WTC11 (cell line): ENCODE measurements around the gene CHST13. TPM values are rescaled to one million over a fixed set of nuclear protein-coding genes. Genes with fewer than 3 reads are reported as not detected.

Experiments used
- ATAC-seq: fragments of 200-7000 bp; cut with Tn5 transposase; 2 replicates; pipeline ENCODE4 v1.10.0; 2021; ENCODE audit warnings: mild to moderate bottlenecking, moderate library complexity
- CTCF ChIA-PET: fragments of 300-600 bp; sonication (Branson Sonifier 250); formaldehyde crosslinking; loops from one replicate; lab custom pipeline; 2021; ENCODE audit warnings: antibody characterized with exemption; lab: Charles Lee
- POLR2A ChIA-PET: fragments of 350-600 bp; sonication (Branson Sonifier 250); formaldehyde crosslinking; loops from one replicate; lab custom pipeline; 2021; ENCODE audit warnings: antibody characterized with exemption; lab: Charles Lee
- DNase-seq: peaks from one replicate; pipeline ENCODE4 v3.0.0; 2021; ENCODE audit warnings: low spot score
- H3K27ac Mint-ChIP-seq: 2 replicates; pipeline ENCODE4 v1.8.0; 2021; ENCODE audit warnings: mixed read lengths
- H3K27me3 Mint-ChIP-seq: 2 replicates; pipeline ENCODE4 v1.8.0; 2021; ENCODE audit warnings: low read depth, mild to moderate bottlenecking, moderate library complexity, mixed read lengths
- H3K36me3 Mint-ChIP-seq: 2 replicates; pipeline ENCODE4 v1.8.0; 2021; ENCODE audit warnings: mixed read lengths
- H3K4me1 Mint-ChIP-seq: 2 replicates; pipeline ENCODE4 v1.8.0; 2022; ENCODE audit warnings: mixed read lengths
- H3K4me3 Mint-ChIP-seq: 2 replicates; pipeline ENCODE4 v1.8.0; 2021; ENCODE audit warnings: mild to moderate bottlenecking, moderate library complexity, mixed read lengths
- H3K9me3 Mint-ChIP-seq: 2 replicates; pipeline ENCODE4 v1.8.0; 2021; ENCODE audit warnings: mixed read lengths
- AFF4 ChIP-seq: sonication (generic); formaldehyde crosslinking; IDR thresholded peaks from 2 replicates; pipeline ENCODE4 v1.8.1; 2023; ENCODE audit warnings: mild to moderate bottlenecking, missing genetic modification reagents, borderline replicate concordance
- ATF1 ChIP-seq: sonication (generic); formaldehyde crosslinking; IDR thresholded peaks from 2 replicates; pipeline ENCODE4 v1.8.1; 2023; ENCODE audit warnings: mild to moderate bottlenecking, moderate library complexity, missing genetic modification reagents
- ESRRA ChIP-seq: sonication (generic); formaldehyde crosslinking; IDR thresholded peaks from 2 replicates; pipeline ENCODE4 v1.8.1; 2022; ENCODE audit warnings: mild to moderate bottlenecking, missing genetic modification reagents, borderline replicate concordance
- GABPB1 ChIP-seq: sonication (generic); formaldehyde crosslinking; IDR thresholded peaks from 2 replicates; pipeline ENCODE4 v1.8.1; 2023; ENCODE audit warnings: mild to moderate bottlenecking, missing genetic modification reagents
- NFE2L1 ChIP-seq: sonication (generic); formaldehyde crosslinking; IDR thresholded peaks from 2 replicates; pipeline ENCODE4 v1.8.1; 2023; ENCODE audit warnings: missing genetic modification reagents
- SMAD4 ChIP-seq: sonication (generic); formaldehyde crosslinking; IDR thresholded peaks from 2 replicates; pipeline ENCODE4 v1.8.0; 2022; ENCODE audit warnings: mild to moderate bottlenecking, missing genetic modification reagents
- SOX15 ChIP-seq: fragments of 250-450 bp; sonication (Bioruptor Pico); IDR thresholded peaks from 2 replicates; pipeline ENCODE4 v1.9.0; 2021; ENCODE audit warnings: mild to moderate bottlenecking
- SP1 ChIP-seq: sonication (generic); formaldehyde crosslinking; conservative IDR thresholded peaks from 2 replicates; pipeline ENCODE4 v1.8.1; 2022; ENCODE audit warnings: missing genetic modification reagents
- TCF7 ChIP-seq: sonication (generic); formaldehyde crosslinking; IDR thresholded peaks from 2 replicates; pipeline ENCODE4 v1.8.0; 2022; ENCODE audit warnings: mild to moderate bottlenecking, low read depth, missing genetic modification reagents, moderate library complexity
- ZNF138 ChIP-seq: sonication (generic); formaldehyde crosslinking; conservative IDR thresholded peaks from 2 replicates; pipeline ENCODE4 v1.8.1; 2022; ENCODE audit warnings: mild to moderate bottlenecking, moderate library complexity, missing genetic modification reagents
- ZNF532 ChIP-seq: fragments of 250-450 bp; sonication (Bioruptor Pico); IDR thresholded peaks from 2 replicates; pipeline ENCODE4 v1.9.0; 2021; ENCODE audit warnings: mild to moderate bottlenecking, borderline replicate concordance
- total RNA-seq: library from RNA; stranded (reverse); gene quantifications from 3 replicates; pipeline ENCODE4 v1.2.3, GENCODE V29; 2021
- TF ChIP-seq, protein P1 (sequence below): sonication (generic); formaldehyde crosslinking; IDR thresholded peaks from 2 replicates; pipeline ENCODE4 v1.8.1; 2022; ENCODE audit warnings: mild to moderate bottlenecking, missing genetic modification reagents, moderate library complexity, borderline replicate concordance
- TF ChIP-seq, protein P2 (sequence below): fragments of 250-450 bp; sonication (Bioruptor Pico); IDR thresholded peaks from 2 replicates; pipeline ENCODE4 v2.1.2; 2022; ENCODE audit warnings: mild to moderate bottlenecking, moderate library complexity
- TF ChIP-seq, protein P3 (sequence below): fragments of 200-600 bp; IDR thresholded peaks from 2 replicates; pipeline ENCODE4 v1.8.0; 2022; ENCODE audit warnings: antibody characterized with exemption

CHST13 gene
- total RNA-seq, 1 experiment from 2014 or later, result 4.1 TPM

GRCh38 chr3:126551121-126551838 lies 27.3 kb downstream of the CHST13 start (continued):
- TF ChIP-seq, protein P1, sequence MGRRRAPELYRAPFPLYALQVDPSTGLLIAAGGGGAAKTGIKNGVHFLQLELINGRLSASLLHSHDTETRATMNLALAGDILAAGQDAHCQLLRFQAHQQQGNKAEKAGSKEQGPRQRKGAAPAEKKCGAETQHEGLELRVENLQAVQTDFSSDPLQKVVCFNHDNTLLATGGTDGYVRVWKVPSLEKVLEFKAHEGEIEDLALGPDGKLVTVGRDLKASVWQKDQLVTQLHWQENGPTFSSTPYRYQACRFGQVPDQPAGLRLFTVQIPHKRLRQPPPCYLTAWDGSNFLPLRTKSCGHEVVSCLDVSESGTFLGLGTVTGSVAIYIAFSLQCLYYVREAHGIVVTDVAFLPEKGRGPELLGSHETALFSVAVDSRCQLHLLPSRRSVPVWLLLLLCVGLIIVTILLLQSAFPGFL (CRISPR knock-in tag), result no peak
- TF ChIP-seq SP1 (CRISPR knock-in tag) (no peak), ATF1 (CRISPR knock-in tag) (no peak), ESRRA (CRISPR knock-in tag) (no peak), ZNF532 (CRISPR knock-in tag) (no peak)
- TF ChIP-seq, protein P2, sequence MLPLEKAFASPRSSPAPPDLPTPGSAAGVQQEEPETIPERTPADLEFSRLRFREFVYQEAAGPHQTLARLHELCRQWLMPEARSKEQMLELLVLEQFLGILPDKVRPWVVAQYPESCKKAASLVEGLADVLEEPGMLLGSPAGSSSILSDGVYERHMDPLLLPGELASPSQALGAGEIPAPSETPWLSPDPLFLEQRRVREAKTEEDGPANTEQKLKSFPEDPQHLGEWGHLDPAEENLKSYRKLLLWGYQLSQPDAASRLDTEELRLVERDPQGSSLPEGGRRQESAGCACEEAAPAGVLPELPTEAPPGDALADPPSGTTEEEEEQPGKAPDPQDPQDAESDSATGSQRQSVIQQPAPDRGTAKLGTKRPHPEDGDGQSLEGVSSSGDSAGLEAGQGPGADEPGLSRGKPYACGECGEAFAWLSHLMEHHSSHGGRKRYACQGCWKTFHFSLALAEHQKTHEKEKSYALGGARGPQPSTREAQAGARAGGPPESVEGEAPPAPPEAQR (CRISPR knock-in tag), result no peak

DNA sequence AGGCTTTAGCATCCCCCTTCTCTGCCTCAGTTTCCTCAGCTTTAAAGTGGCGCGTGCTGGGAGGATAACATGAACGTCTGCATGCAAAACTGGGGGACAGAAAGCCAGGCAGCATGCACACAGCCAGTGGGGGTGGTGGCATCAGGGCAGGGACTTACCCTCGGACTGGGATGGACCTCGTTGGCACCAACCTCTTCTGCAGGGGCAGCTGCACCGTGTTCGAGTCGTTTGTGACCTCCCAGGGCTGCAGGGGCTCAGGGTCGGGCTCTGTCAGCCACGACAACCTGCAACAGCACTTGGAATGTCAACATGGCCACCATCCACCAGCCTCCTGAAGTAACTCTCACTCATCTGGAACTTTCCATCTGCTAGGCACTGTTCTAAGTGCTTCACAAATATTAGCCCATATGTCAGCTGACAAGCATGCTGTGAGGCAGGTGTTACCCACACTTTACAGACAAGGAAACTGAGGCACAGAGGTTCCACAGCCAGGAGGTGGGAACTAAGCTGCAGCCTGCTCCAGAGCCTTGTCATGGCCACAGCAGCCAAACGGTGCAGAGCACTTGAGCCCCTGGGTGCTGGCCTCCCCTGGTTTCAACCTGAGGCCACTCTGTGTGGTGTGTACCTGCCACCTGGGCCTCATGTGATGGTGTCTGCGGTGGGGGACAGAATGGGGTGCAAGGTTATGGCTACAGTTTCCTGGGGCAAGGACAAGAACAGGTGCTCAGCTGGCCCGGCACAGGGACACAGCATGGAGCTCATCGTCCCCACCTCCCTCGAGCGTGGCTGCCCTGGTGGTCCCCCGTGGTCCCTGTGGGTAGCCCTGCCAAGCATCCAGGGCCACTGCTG lies 28.1 kb downstream of the CHST13 start:
- Mint-ChIP-seq H3K4me1 (peaks cover 43% of the 10 kb centered on the region), H3K4me3 (no peak overlapping the region), H3K27me3 (no peaks in the 10 kb centered on the region; the same call in 1 of the 2 replicates)
- TF ChIP-seq AFF4, result no peak
- TF ChIP-seq ZNF532 (CRISPR knock-in tag), result no peak
- no peak for TF ChIP-seq ZNF138 (CRISPR knock-in tag)
- no peak for TF ChIP-seq GABPB1
- no peak for TF ChIP-seq SMAD4 (CRISPR knock-in tag)
- no peak for TF ChIP-seq TCF7 (CRISPR knock-in tag)
- TF ChIP-seq SOX15, result no peak
- TF ChIP-seq ATF1 (CRISPR knock-in tag), result no peak
- no peak for TF ChIP-seq NFE2L1 (CRISPR knock-in tag)
- TF ChIP-seq, protein P3, sequence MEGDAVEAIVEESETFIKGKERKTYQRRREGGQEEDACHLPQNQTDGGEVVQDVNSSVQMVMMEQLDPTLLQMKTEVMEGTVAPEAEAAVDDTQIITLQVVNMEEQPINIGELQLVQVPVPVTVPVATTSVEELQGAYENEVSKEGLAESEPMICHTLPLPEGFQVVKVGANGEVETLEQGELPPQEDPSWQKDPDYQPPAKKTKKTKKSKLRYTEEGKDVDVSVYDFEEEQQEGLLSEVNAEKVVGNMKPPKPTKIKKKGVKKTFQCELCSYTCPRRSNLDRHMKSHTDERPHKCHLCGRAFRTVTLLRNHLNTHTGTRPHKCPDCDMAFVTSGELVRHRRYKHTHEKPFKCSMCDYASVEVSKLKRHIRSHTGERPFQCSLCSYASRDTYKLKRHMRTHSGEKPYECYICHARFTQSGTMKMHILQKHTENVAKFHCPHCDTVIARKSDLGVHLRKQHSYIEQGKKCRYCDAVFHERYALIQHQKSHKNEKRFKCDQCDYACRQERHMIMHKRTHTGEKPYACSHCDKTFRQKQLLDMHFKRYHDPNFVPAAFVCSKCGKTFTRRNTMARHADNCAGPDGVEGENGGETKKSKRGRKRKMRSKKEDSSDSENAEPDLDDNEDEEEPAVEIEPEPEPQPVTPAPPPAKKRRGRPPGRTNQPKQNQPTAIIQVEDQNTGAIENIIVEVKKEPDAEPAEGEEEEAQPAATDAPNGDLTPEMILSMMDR, result no peak

More for the DNA sequence above, 28.1 kb downstream of the CHST13 start:
- Mint-ChIP-seq H3K9me3 (no peaks in the 10 kb centered on the region), H3K27ac (no peak overlapping the region), H3K36me3 (no peaks in the 10 kb centered on the region)
- ChIA-PET CTCF (no interaction called here), POLR2A (no interaction called here)
- ATAC-seq (no peak), DNase-seq (no peak)
